HEK293 (cell line): Measurements from ENCODE around the gene ASF1A.

Source experiments
- GLIS1 ChIP-seq: fragments of 450-650 bp; formaldehyde crosslinking; IDR thresholded peaks from 2 replicates; pipeline ENCODE4 v1.5.1; 2016; ENCODE audit warnings: missing biosample characterization, missing genetic modification characterization
- ZNF785 ChIP-seq: fragments of 450-650 bp; formaldehyde crosslinking; IDR thresholded peaks from 2 replicates; pipeline ENCODE4 v1.5.1; 2016; ENCODE audit warnings: missing biosample characterization, missing genetic modification characterization
- TF ChIP-seq, protein P1 (sequence below): fragments of 450-650 bp; formaldehyde crosslinking; IDR thresholded peaks from 2 replicates; pipeline ENCODE4 v1.5.1; 2016; ENCODE audit warnings: missing biosample characterization, missing genetic modification characterization, low read depth
- TF ChIP-seq, protein P2 (sequence below): fragments of 450-650 bp; formaldehyde crosslinking; IDR thresholded peaks from 2 replicates; pipeline ENCODE4 v1.5.1; 2016; ENCODE audit warnings: missing biosample characterization, missing genetic modification characterization

DNA sequence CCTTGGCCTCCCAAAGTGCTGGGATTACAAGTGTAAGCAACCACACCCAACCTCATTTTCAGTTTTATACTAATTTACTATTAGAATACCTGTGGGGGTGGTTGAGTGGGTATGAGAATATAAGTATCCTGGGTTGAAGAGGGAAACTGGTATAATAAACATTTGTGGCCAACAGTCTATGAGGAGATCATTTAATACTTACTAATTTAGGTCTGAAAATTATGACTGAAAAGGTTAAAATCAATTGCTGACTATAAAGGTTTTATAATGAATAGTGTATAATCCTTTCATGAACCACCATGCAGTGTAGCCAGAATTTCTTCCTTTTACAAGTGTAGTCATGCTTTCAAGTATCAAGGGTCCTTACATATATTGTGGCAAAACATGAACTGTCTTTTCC, 11.1 kb downstream of the ASF1A start:
- TF ChIP-seq, protein P1, sequence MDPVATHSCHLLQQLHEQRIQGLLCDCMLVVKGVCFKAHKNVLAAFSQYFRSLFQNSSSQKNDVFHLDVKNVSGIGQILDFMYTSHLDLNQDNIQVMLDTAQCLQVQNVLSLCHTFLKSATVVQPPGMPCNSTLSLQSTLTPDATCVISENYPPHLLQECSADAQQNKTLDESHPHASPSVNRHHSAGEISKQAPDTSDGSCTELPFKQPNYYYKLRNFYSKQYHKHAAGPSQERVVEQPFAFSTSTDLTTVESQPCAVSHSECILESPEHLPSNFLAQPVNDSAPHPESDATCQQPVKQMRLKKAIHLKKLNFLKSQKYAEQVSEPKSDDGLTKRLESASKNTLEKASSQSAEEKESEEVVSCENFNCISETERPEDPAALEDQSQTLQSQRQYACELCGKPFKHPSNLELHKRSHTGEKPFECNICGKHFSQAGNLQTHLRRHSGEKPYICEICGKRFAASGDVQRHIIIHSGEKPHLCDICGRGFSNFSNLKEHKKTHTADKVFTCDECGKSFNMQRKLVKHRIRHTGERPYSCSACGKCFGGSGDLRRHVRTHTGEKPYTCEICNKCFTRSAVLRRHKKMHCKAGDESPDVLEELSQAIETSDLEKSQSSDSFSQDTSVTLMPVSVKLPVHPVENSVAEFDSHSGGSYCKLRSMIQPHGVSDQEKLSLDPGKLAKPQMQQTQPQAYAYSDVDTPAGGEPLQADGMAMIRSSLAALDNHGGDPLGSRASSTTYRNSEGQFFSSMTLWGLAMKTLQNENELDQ, result no peak
- TF ChIP-seq, protein P2, sequence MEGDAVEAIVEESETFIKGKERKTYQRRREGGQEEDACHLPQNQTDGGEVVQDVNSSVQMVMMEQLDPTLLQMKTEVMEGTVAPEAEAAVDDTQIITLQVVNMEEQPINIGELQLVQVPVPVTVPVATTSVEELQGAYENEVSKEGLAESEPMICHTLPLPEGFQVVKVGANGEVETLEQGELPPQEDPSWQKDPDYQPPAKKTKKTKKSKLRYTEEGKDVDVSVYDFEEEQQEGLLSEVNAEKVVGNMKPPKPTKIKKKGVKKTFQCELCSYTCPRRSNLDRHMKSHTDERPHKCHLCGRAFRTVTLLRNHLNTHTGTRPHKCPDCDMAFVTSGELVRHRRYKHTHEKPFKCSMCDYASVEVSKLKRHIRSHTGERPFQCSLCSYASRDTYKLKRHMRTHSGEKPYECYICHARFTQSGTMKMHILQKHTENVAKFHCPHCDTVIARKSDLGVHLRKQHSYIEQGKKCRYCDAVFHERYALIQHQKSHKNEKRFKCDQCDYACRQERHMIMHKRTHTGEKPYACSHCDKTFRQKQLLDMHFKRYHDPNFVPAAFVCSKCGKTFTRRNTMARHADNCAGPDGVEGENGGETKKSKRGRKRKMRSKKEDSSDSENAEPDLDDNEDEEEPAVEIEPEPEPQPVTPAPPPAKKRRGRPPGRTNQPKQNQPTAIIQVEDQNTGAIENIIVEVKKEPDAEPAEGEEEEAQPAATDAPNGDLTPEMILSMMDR, result no peak
- no peak for TF ChIP-seq ZNF785 (tag by site-specific recombination)
- TF ChIP-seq GLIS1 (tag by site-specific recombination), result no peak
